NCI-H748 (cell line): ENCODE data around the gene PRDM12.

Experiments used
- DNase-seq: peaks from one replicate; lab custom pipeline; 2025; ENCODE audit not compliant: unreplicated experiment; lab: John Stamatoyannopoulos, UW

The PRDM12 gene

GRCh38 chr9:130687615-130688014, 23.2 kb downstream of the PRDM12 start:
- DNase-seq, result no peak

GRCh38 chr9:130688072-130688471, 23.7 kb downstream of the PRDM12 start:
- peak; percentile 8 for DNase-seq

- DNase-seq, result no peak
Observed at GRCh38 chr9:130689572-130689936, 25.2 kb downstream of the PRDM12 start.

- peak; percentile 85 for DNase-seq
Observed at GRCh38 chr9:130689937-130690700, 25.7 kb downstream of the PRDM12 start.

- DNase-seq, result peak; percentile 7
Observed at GRCh38 chr9:130692321-130692720, 27.9 kb downstream of the PRDM12 start.

- no peak for DNase-seq
Observed at GRCh38 chr9:130693101-130693425, 28.7 kb downstream of the PRDM12 start.

- peak; percentile 99 for DNase-seq
Observed at GRCh38 chr9:130693426-130694191, 29.2 kb downstream of the PRDM12 start, which contains the start of gene EXOSC2. EXOSC2 (plus strand) TSS chr9:130693780; CDS start chr9:130693792, 12 bp downstream.

- DNase-seq, result no peak
Observed at GRCh38 chr9:130694205-130694604, 29.8 kb downstream of the PRDM12 start.

GRCh38 chr9:130696139-130696650, 31.8 kb downstream of the PRDM12 start:
- no peak for DNase-seq

- DNase-seq, result no peak
Observed at GRCh38 chr9:130696996-130697395, 32.6 kb downstream of the PRDM12 start.

- no peak for DNase-seq
Observed at GRCh38 chr9:130698514-130698913, 34.1 kb downstream of the PRDM12 start.

GRCh38 chr9:130699047-130699446, 34.7 kb downstream of the PRDM12 start:
- DNase-seq, result no peak

GRCh38 chr9:130701059-130702022, 36.9 kb downstream of the PRDM12 start:
- peak; percentile 77 for DNase-seq

GRCh38 chr9:130703501-130703900, 39.1 kb downstream of the PRDM12 start:
- no peak for DNase-seq

GRCh38 chr9:130707225-130707976, 43.0 kb downstream of the PRDM12 start:
- peak; percentile 73 for DNase-seq

- DNase-seq, result no peak
Observed at GRCh38 chr9:130710822-130711352, 46.5 kb downstream of the PRDM12 start.

- peak; percentile 9 for DNase-seq
Observed at GRCh38 chr9:130711469-130711868, 47.1 kb downstream of the PRDM12 start.

- DNase-seq, result peak; percentile 98
Observed at GRCh38 chr9:130712564-130713285, 48.3 kb downstream of the PRDM12 start.

- peak; percentile 47 for DNase-seq
Observed at GRCh38 chr9:130713286-130713960, 49.0 kb downstream of the PRDM12 start.
